COLO829 (cell line): Measurements from ENCODE around the gene PRR23C.

ENCODE experiments used
- DNase-seq: peaks from one replicate; pipeline ENCODE4 v3.0.0; 2012; ENCODE audit warnings: low spot score

The PRR23C gene

DNA sequence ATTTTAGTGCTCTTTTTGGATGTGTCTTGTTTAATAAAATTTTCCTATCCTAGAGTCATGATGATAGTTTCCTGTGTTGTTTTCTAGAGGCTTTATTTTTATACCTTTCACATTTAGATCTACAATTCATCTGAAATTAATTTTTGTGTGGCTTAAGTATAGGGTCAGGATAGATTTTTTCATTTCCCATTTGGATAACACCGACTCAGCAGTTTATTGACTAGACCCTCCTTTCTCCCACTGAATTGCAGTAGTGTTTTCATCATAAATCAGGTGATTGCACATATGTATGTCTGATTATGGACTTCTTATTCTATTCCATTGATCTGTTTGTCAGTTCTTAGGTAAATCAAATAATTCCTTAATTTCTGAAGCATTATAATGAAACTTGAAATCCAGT lies 49.0 kb downstream of the PRR23C start:
- DNase-seq: no peak
